ENCODE measurements around the gene PFKFB4.

DNA sequence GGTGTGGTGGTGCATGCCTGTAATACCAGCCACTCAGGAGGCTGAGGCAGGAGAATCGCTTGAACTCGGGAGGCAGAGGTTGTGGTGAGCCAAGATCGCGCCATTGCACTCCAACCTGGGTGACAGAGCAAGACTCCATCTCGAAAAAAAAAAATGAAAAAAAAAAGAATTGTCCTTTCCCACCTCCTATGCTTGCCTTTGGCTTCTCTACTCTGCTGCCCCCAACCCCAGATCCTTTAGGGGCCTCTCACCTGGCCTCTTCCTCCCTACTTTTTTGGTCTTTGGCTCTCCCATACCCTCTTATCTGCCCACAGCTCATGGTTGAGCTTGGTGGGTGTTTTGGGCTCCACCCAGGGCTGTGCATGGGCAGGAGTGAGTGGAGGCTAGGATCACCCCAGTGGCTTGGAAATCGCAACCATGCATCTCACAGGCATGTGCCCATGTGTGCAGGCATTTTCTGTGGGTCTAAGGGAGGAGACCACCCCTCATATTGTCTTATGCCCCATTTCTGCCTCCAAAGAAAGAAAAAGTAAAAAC, 50.6 kb downstream of the PFKFB4 start:
- TF ChIP-seq ZNF274 (IDR thresholded peaks at IDR 0.05; ENCODE audit: low read depth, low read length) (no peak), SUZ12 (IDR thresholded peaks at IDR 0.05; ENCODE audit: extremely low read depth, insufficient read depth, insufficient read length) (no peak)

Measured in NT2/D1 (cell line).